Measurements from ENCODE around the gene INPP5D.
"Not testable (repeated sequence)": the region's sequence is repeated elsewhere in the genome, so short reads cannot be mapped to it uniquely, and the experiment has no call there.

INPP5D gene

GRCh38 chr2:233033672-233034071, 26.5 kb upstream of the INPP5D start:
- no peak for DNase-seq

GRCh38 chr2:233034091-233034882, 25.9 kb upstream of the INPP5D start:
- no peak for DNase-seq

- DNase-seq, result no peak
Observed at GRCh38 chr2:233035426-233036161, 24.5 kb upstream of the INPP5D start.

- DNase-seq, result no peak
Observed at GRCh38 chr2:233036162-233036838, 23.8 kb upstream of the INPP5D start.

- no peak for DNase-seq
Observed at GRCh38 chr2:233037078-233037477, 23.1 kb upstream of the INPP5D start.

GRCh38 chr2:233039212-233039845, 20.8 kb upstream of the INPP5D start:
- no peak for DNase-seq

GRCh38 chr2:233039846-233040530, 20.2 kb upstream of the INPP5D start:
- DNase-seq, result no peak

GRCh38 chr2:233040571-233040970, 19.6 kb upstream of the INPP5D start:
- no peak for DNase-seq

GRCh38 chr2:233041722-233042323, 18.3 kb upstream of the INPP5D start:
- DNase-seq, result no peak

- DNase-seq, result no peak
Observed at GRCh38 chr2:233042549-233042948, 17.6 kb upstream of the INPP5D start.

- DNase-seq, result no peak
Observed at GRCh38 chr2:233044974-233045605, 15.1 kb upstream of the INPP5D start.

- no peak for DNase-seq
Observed at GRCh38 chr2:233047206-233047605, 12.9 kb upstream of the INPP5D start.

GRCh38 chr2:233047667-233048066, 12.5 kb upstream of the INPP5D start:
- DNase-seq, result no peak

GRCh38 chr2:233048569-233049193, 11.5 kb upstream of the INPP5D start:
- no peak for DNase-seq

GRCh38 chr2:233049194-233049761, 10.9 kb upstream of the INPP5D start:
- DNase-seq, result no peak

- DNase-seq, result peak in 1 of 2 donors; percentile 25
Observed at GRCh38 chr2:233051241-233052149, 8.6 kb upstream of the INPP5D start.

GRCh38 chr2:233052517-233052916, 7.6 kb upstream of the INPP5D start:
- DNase-seq, result not testable (repeated sequence)

- DNase-seq, result peak; percentile 61 to 75
Observed at GRCh38 chr2:233053928-233054784, 6.0 kb upstream of the INPP5D start.

- DNase-seq, result no peak
Observed at GRCh38 chr2:233055362-233055761, 4.8 kb upstream of the INPP5D start.

Data from CD4-positive, alpha-beta T cell treated with Interferon alpha-2 for 1 hour (primary cell).